ENCODE measurements around the gene RAD51AP2. TPM values are rescaled to one million over a fixed set of nuclear protein-coding genes. Genes with fewer than 3 reads are reported as not detected.

Gene RAD51AP2
- total and polyA plus RNA-seq, 2 of the 13 experiments (the other 11 are each of a cell fraction or from before 2014, with no cell fraction given) = 0.11 to 0.12 TPM

DNA sequence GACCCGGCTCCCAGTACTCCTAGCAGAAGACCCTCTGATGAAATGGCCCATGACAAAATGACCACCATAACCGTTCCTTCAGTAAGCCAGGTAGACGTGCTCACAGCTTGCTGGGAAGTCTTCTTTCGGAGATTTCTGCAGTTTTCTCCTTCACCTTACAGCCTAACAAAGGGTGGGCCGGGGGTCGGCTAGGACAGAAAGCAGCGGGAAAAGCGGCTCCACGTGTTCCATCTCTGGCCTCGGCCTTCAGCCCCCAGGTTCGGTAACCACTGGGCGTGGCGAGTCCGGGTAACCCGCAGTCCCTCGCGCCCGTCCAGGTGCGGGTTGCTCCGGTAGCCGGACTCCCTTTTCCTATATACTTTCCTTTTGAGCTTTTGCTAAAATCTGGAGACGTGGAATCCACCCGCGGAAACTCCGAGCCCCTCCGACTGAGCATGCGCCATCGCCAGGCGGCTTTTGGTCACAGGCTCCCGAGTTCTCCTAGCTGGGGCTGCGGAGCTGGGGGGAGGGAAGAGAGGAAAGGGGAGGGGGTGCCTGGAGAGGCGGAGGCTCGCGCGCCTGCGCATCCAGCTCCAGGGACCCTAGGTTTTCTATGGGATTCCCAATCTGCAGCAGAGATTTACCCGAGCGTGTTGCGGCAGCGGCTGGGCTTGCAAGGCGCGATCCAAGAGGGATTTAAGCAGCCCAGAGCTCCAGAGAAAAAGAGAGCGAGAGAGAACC is 22.0 kb upstream of the RAD51AP2 start, which contains the start of gene VSNL1 (continued):
- TF ChIP-seq, protein P1, sequence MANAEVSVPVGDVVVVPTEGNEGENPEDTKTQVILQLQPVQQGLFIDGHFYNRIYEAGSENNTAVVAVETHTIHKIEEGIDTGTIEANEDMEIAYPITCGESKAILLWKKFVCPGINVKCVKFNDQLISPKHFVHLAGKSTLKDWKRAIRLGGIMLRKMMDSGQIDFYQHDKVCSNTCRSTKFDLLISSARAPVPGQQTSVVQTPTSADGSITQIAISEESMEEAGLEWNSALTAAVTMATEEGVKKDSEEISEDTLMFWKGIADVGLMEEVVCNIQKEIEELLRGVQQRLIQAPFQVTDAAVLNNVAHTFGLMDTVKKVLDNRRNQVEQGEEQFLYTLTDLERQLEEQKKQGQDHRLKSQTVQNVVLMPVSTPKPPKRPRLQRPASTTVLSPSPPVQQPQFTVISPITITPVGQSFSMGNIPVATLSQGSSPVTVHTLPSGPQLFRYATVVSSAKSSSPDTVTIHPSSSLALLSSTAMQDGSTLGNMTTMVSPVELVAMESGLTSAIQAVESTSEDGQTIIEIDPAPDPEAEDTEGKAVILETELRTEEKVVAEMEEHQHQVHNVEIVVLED (CRISPR knock-in tag; IDR thresholded peaks at IDR 0.05; ENCODE audit: borderline replicate concordance) = peak; percentile 60
- TF ChIP-seq, protein P2, sequence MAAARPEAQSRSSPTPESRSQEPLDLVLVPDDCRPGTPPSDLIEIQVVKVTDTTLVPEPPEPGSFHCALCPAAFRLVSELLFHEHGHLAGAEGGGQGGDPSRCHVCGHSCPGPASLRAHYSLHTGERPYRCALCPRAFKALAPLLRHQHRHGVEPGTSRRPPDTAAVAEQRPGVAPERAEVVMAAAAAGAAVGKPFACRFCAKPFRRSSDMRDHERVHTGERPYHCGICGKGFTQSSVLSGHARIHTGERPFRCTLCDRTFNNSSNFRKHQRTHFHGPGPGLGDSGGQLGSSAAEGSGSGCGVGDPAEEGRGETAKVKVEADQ (CRISPR knock-in tag; IDR thresholded peaks at IDR 0.05; ENCODE audit: borderline replicate concordance) = peak; percentile 78; the same call in 1 of the 2 replicates
- TF ChIP-seq IRF2 (CRISPR knock-in tag; IDR thresholded peaks at IDR 0.05) (peak; percentile 64; the same call in 1 of the 2 replicates), MEIS1 (CRISPR knock-in tag; IDR thresholded peaks at IDR 0.05; ENCODE audit: borderline replicate concordance) (no peak), ZNF274 (CRISPR knock-in tag; IDR thresholded peaks at IDR 0.05) (peak; percentile 92; the same call in 1 of the 2 replicates), ZNF337 (CRISPR knock-in tag; IDR thresholded peaks at IDR 0.05; ENCODE audit: borderline replicate concordance, low read depth) (peak; percentile 97), ZNF335 (CRISPR knock-in tag; IDR thresholded peaks at IDR 0.05) (peak; percentile 74; the same call in 1 of the 2 replicates), ZNF24 (IDR thresholded peaks at IDR 0.05) (no peak), SETDB1 (CRISPR knock-in tag; IDR thresholded peaks at IDR 0.05; ENCODE audit: borderline replicate concordance) (0 out of 2 replicates have a peak, but pooled peaks have one; percentile 59), KDM1A (CRISPR knock-in tag; IDR thresholded peaks at IDR 0.05) (no peak), KLF6 (CRISPR knock-in tag; IDR thresholded peaks at IDR 0.05) (peak; percentile 44; the same call in 1 of the 2 replicates), ZNF12 (CRISPR knock-in tag; IDR thresholded peaks at IDR 0.05) (no peak; the same call in none of the 2 replicates), TBX2 (CRISPR knock-in tag; IDR thresholded peaks at IDR 0.05; ENCODE audit: borderline replicate concordance) (peak; percentile 80), ZNF788 (CRISPR knock-in tag; IDR thresholded peaks at IDR 0.05; ENCODE audit: borderline replicate concordance) (peak; percentile 80; the same call in 1 of the 2 replicates), ZNF430 (CRISPR knock-in tag; IDR thresholded peaks at IDR 0.05) (peak; percentile 83), FOXP1 (IDR thresholded peaks at IDR 0.05) (no peak), FOXP1 (CRISPR knock-in tag; IDR thresholded peaks at IDR 0.05) (0 out of 2 replicates have a peak, but pooled peaks have one; percentile 11), HNRNPUL1 (IDR thresholded peaks at IDR 0.05; ENCODE audit: low read depth, low read length) (no peak), TEAD2 (CRISPR knock-in tag; IDR thresholded peaks at IDR 0.05) (no peak), RBM39 (IDR thresholded peaks at IDR 0.05; ENCODE audit: low read depth, low read length, poor library complexity, severe bottlenecking) (peak; percentile 84), ZNF790 (CRISPR knock-in tag; IDR thresholded peaks at IDR 0.05; ENCODE audit: borderline replicate concordance) (no peak; the same call in 1 of the 2 replicates), MLLT10 (CRISPR knock-in tag; IDR thresholded peaks at IDR 0.05) (no peak)
- TF ChIP-seq, protein P3, sequence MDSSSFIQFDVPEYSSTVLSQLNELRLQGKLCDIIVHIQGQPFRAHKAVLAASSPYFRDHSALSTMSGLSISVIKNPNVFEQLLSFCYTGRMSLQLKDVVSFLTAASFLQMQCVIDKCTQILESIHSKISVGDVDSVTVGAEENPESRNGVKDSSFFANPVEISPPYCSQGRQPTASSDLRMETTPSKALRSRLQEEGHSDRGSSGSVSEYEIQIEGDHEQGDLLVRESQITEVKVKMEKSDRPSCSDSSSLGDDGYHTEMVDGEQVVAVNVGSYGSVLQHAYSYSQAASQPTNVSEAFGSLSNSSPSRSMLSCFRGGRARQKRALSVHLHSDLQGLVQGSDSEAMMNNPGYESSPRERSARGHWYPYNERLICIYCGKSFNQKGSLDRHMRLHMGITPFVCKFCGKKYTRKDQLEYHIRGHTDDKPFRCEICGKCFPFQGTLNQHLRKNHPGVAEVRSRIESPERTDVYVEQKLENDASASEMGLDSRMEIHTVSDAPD (CRISPR knock-in tag; IDR thresholded peaks at IDR 0.05) = peak; percentile 92
- TF ChIP-seq, protein P4, sequence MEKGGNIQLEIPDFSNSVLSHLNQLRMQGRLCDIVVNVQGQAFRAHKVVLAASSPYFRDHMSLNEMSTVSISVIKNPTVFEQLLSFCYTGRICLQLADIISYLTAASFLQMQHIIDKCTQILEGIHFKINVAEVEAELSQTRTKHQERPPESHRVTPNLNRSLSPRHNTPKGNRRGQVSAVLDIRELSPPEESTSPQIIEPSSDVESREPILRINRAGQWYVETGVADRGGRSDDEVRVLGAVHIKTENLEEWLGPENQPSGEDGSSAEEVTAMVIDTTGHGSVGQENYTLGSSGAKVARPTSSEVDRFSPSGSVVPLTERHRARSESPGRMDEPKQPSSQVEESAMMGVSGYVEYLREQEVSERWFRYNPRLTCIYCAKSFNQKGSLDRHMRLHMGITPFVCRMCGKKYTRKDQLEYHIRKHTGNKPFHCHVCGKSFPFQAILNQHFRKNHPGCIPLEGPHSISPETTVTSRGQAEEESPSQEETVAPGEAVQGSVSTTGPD (CRISPR knock-in tag; IDR thresholded peaks at IDR 0.05) = 0 out of 2 replicates have a peak, but pooled peaks have one; percentile 26
- TF ChIP-seq, protein P5, sequence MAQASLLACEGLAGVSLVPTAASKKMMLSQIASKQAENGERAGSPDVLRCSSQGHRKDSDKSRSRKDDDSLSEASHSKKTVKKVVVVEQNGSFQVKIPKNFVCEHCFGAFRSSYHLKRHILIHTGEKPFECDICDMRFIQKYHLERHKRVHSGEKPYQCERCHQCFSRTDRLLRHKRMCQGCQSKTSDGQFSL (CRISPR knock-in tag; IDR thresholded peaks at IDR 0.05) = peak; percentile 40; the same call in 1 of the 2 replicates

All from HepG2 (cell line).